ENCODE measurements around the gene STAT5B.
"Not testable (repeated sequence)": the region's sequence is repeated elsewhere in the genome, so short reads cannot be mapped to it uniquely, and the experiment has no call there.

The STAT5B gene

DNA sequence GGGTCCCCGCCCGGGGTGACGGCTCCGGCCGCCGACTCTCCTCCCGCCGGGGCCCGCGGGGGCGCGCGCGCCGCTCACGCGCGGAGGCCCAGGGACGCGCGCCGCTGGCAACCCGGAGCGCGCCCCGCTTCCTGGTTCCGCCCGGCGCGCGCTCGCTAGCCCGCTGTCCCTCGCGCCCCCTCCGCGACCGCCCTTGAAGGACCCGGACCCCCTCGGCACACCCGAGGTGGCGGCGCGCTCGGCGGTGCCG is at the start of gene STAT5B:
Gene STAT5B (minus strand): TSS at position 33 of the 250 bp plus-strand sequence. CDS start 44,264 bp downstream, outside the sequence.
- Histone ChIP-seq H3K27ac (ENCODE audit: low read depth, low read length) (peak within 1 kb of the TSS; percentile 83), H3K36me3 (ENCODE audit: control insufficient read depth in 1 of 2, insufficient read depth in 2 of 2, low read length in 2 of 2) (no peaks in the 10 kb centered on the region), H3K9ac (ENCODE audit: low read depth in 1 of 2, low read length in 2 of 2) (peak within 1 kb of the TSS; percentile 83 to 90), H3K9me3 (ENCODE audit: control insufficient read depth in 1 of 2, low read length in 2 of 2) (no peaks in the 10 kb centered on the region), H3K4me3 (ENCODE audit: low read depth in 1 of 2, low read length in 2 of 2) (peak within 1 kb of the TSS; percentile 81 to 84), H3K4me1 (ENCODE audit: control insufficient read depth in 1 of 2, insufficient read depth in 2 of 2, low read length in 2 of 2) (peaks cover 16 to 17% of the 10 kb centered on the region in 2 donors), H3K27me3 (ENCODE audit: control insufficient read depth in 1 of 2, insufficient read depth in 2 of 2, low read length in 2 of 2) (no peaks in the 10 kb centered on the region)

DNA sequence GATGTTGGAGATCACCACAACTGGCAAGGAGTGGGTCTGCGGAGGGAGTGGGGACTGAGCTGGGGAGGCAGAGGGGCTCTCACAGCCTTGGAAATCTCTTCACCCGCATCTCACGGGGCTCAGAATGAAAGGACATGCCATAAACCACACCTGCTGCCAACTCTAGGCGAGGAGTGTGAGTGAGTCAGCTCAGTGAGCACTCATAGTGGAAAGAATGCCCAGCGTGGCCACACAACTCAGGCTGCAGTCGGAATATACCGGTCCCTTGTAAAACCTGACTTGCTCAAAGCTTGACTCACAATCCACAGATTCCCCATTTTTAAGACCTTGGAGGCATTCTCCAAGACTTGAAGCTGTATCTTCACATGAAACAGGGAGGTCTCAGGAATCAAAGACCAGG is 48.8 kb upstream of the STAT5B start:
- H3K27ac ChIP-seq (ENCODE audit: low read depth, low read length): no peak overlapping the region
- no peaks in the 10 kb centered on the region for H3K9me3 ChIP-seq (ENCODE audit: control insufficient read depth in 1 of 2, low read length in 2 of 2)
- H3K4me1 ChIP-seq (ENCODE audit: control insufficient read depth in 1 of 2, insufficient read depth in 2 of 2, low read length in 2 of 2): peaks cover 8% of the 10 kb centered on the region in 2 donors
- peaks cover 52 to 70% of the 10 kb centered on the region in 2 donors for H3K36me3 ChIP-seq (ENCODE audit: control insufficient read depth in 1 of 2, insufficient read depth in 2 of 2, low read length in 2 of 2)
- H3K9ac ChIP-seq (ENCODE audit: low read depth in 1 of 2, low read length in 2 of 2): no peak overlapping the region
- no peaks in the 10 kb centered on the region for H3K27me3 ChIP-seq (ENCODE audit: control insufficient read depth in 1 of 2, insufficient read depth in 2 of 2, low read length in 2 of 2)
- H3K4me3 ChIP-seq (ENCODE audit: low read depth in 1 of 2, low read length in 2 of 2): no peak overlapping the region

DNA sequence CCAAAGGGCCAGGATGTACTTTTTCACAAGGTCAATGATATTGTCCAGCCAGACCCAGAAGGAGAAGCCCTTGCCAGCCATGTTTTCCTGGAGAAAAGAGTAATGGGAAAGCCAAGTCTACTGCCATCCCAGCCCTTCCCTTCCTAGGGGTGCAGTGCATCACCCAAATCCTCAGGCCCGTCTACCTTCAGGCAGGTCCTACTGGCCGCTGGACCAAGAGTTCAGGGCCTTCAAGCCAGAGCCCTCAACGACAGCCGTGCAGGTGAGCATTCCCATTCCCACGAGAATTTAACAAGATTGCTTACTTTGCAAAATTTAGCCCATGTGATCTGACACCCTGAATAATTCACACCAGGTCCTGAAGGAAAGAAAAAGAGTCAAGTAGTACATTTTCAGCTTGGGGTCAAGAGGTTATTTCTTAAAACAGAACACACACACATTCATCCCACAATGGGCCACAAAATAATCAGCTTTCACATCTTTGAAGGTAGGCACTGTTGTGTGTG is 47.1 kb upstream of the STAT5B start:
- H3K4me3 ChIP-seq (ENCODE audit: low read depth in 1 of 2, low read length in 2 of 2): no peak overlapping the region

GRCh38 chr17:42322382-42323267 is 46.4 kb upstream of the STAT5B start:
- Histone ChIP-seq H3K36me3 (ENCODE audit: control insufficient read depth in 1 of 2, insufficient read depth in 2 of 2, low read length in 2 of 2) (peaks cover 55 to 75% of the 10 kb centered on the region in 2 donors), H3K4me3 (ENCODE audit: low read depth in 1 of 2, low read length in 2 of 2) (no peak overlapping the region), H3K9ac (ENCODE audit: low read depth in 1 of 2, low read length in 2 of 2) (no peak overlapping the region), H3K27ac (ENCODE audit: low read depth, low read length) (no peak overlapping the region), H3K4me1 (ENCODE audit: control insufficient read depth in 1 of 2, insufficient read depth in 2 of 2, low read length in 2 of 2) (peaks cover 0 to 3% of the 10 kb centered on the region in 2 donors), H3K27me3 (ENCODE audit: control insufficient read depth in 1 of 2, insufficient read depth in 2 of 2, low read length in 2 of 2) (no peaks in the 10 kb centered on the region), H3K9me3 (ENCODE audit: control insufficient read depth in 1 of 2, low read length in 2 of 2) (no peaks in the 10 kb centered on the region)

More for the DNA sequence above, 47.1 kb upstream of the STAT5B start:
- H3K36me3 ChIP-seq (ENCODE audit: control insufficient read depth in 1 of 2, insufficient read depth in 2 of 2, low read length in 2 of 2): peaks cover 53 to 70% of the 10 kb centered on the region in 2 donors
- H3K9me3 ChIP-seq (ENCODE audit: control insufficient read depth in 1 of 2, low read length in 2 of 2): no peaks in the 10 kb centered on the region
- H3K4me1 ChIP-seq (ENCODE audit: control insufficient read depth in 1 of 2, insufficient read depth in 2 of 2, low read length in 2 of 2): peaks cover 0 to 3% of the 10 kb centered on the region in 2 donors
- H3K27ac ChIP-seq (ENCODE audit: low read depth, low read length): no peak overlapping the region
- H3K9ac ChIP-seq (ENCODE audit: low read depth in 1 of 2, low read length in 2 of 2): no peak overlapping the region
- no peaks in the 10 kb centered on the region for H3K27me3 ChIP-seq (ENCODE audit: control insufficient read depth in 1 of 2, insufficient read depth in 2 of 2, low read length in 2 of 2)

DNA sequence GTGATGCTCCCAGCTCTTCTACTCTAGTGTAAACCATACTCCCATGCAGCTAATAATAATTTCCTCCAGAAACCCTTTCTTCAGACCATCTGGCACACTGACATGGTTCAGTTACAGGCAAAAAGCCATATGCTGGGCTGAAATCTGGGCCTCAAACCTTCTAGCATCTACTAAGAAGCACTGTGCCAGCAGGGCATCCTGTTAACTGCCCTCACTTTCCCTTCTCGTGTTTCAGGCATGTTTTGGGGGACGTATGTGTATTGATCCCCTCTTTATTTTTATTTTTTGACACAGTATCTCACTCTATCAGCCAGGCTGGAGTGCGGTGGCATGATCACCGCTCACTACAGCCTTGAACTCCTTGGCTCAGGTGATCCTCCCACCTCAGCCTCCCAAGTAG is 45.4 kb upstream of the STAT5B start:
- no peak overlapping the region for H3K4me3 ChIP-seq (ENCODE audit: low read depth in 1 of 2, low read length in 2 of 2)
- peaks cover 0 to 3% of the 10 kb centered on the region in 2 donors for H3K4me1 ChIP-seq (ENCODE audit: control insufficient read depth in 1 of 2, insufficient read depth in 2 of 2, low read length in 2 of 2)
- no peaks in the 10 kb centered on the region for H3K9me3 ChIP-seq (ENCODE audit: control insufficient read depth in 1 of 2, low read length in 2 of 2)
- H3K9ac ChIP-seq (ENCODE audit: low read depth in 1 of 2, low read length in 2 of 2): no peak overlapping the region
- no peaks in the 10 kb centered on the region for H3K27me3 ChIP-seq (ENCODE audit: control insufficient read depth in 1 of 2, insufficient read depth in 2 of 2, low read length in 2 of 2)
- H3K36me3 ChIP-seq (ENCODE audit: control insufficient read depth in 1 of 2, insufficient read depth in 2 of 2, low read length in 2 of 2): peaks cover 57 to 76% of the 10 kb centered on the region in 2 donors
- H3K27ac ChIP-seq (ENCODE audit: low read depth, low read length): no peak overlapping the region

DNA sequence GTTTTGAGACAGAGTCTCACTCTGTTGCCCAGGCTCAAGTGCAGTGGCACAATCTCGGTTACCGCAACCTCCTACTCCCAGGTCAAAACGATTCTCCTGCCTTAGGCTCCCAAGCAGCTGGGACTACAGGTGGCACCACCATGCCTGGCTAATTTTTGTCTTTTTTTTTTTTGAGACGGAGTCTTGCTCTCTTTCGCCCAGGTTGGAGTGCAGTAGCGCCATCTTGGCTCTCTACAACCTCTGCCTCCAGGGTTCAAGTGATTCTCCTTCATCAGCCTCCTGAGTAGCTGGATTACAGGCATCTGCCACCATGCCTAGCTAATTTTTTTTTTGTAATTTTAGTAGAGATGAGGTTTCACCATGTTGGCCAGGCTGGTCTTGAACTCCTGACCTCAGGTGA is 41.8 kb upstream of the STAT5B start:
- not testable (repeated sequence) for H3K4me1 ChIP-seq (ENCODE audit: control insufficient read depth in 1 of 2, insufficient read depth in 2 of 2, low read length in 2 of 2); H3K9ac ChIP-seq (ENCODE audit: low read depth in 1 of 2, low read length in 2 of 2); H3K27me3 ChIP-seq (ENCODE audit: control insufficient read depth in 1 of 2, insufficient read depth in 2 of 2, low read length in 2 of 2); H3K27ac ChIP-seq (ENCODE audit: low read depth, low read length); H3K9me3 ChIP-seq (ENCODE audit: control insufficient read depth in 1 of 2, low read length in 2 of 2); H3K4me3 ChIP-seq (ENCODE audit: low read depth in 1 of 2, low read length in 2 of 2)
- H3K36me3 ChIP-seq (ENCODE audit: control insufficient read depth in 1 of 2, insufficient read depth in 2 of 2, low read length in 2 of 2): peaks cover 56 to 78% of the 10 kb centered on the region in 2 donors

DNA sequence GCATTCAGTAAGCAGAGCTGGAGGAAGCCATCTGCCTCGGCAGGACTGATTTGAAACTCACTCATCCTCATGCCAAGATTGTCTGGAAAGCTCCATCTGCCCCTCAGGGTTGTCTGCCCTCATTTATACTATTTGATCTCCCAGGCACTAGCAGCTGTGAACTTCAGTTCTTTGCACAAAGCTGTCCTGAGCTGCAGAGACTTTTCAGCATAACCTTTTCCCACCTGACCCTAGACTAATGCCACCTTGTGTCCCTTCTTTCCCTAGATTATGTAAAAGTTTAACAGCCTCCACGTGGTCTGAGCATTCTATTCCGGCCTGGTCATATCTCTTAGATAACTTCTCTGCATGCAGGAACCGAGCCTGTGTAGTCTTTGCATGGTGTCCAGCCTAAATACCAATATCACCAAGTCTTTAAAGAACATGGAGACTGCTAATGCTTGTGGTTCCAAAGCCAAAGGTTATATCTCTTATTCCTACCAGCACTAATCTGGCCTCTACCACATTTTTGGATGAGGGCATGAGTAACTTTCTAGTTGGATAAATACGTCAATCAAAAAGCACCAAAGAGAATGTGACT is 41.2 kb upstream of the STAT5B start:
- Histone ChIP-seq H3K9me3 (ENCODE audit: control insufficient read depth in 1 of 2, low read length in 2 of 2) (no peaks in the 10 kb centered on the region), H3K27me3 (ENCODE audit: control insufficient read depth in 1 of 2, insufficient read depth in 2 of 2, low read length in 2 of 2) (no peaks in the 10 kb centered on the region), H3K27ac (ENCODE audit: low read depth, low read length) (no peak overlapping the region), H3K4me3 (ENCODE audit: low read depth in 1 of 2, low read length in 2 of 2) (no peak overlapping the region), H3K9ac (ENCODE audit: low read depth in 1 of 2, low read length in 2 of 2) (no peak overlapping the region), H3K4me1 (ENCODE audit: control insufficient read depth in 1 of 2, insufficient read depth in 2 of 2, low read length in 2 of 2) (peaks cover 0 to 4% of the 10 kb centered on the region in 2 donors), H3K36me3 (ENCODE audit: control insufficient read depth in 1 of 2, insufficient read depth in 2 of 2, low read length in 2 of 2) (peaks cover 55 to 75% of the 10 kb centered on the region in 2 donors)

DNA sequence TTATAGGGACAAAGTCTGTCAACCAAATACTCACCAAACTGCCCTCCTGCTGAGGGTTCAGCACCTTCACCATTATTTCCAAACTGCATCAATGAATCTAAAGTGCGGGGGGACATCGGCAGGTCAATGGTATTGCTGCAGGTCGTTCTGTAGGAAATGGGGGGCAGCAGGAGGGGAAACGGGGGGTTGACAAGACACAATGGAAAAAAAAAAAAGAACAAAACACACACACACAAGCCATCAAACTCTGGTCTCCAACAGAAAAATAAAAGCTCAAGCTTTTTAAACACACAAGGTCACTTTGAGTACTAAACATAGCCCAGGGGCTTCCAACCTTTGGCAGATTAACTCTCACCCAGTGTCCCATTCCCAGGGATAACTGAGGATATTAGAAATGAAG is 40.6 kb upstream of the STAT5B start:
- Histone ChIP-seq H3K4me3 (ENCODE audit: low read depth in 1 of 2, low read length in 2 of 2) (no peak overlapping the region), H3K36me3 (ENCODE audit: control insufficient read depth in 1 of 2, insufficient read depth in 2 of 2, low read length in 2 of 2) (peaks cover 49 to 69% of the 10 kb centered on the region in 2 donors), H3K9ac (ENCODE audit: low read depth in 1 of 2, low read length in 2 of 2) (no peak overlapping the region), H3K9me3 (ENCODE audit: control insufficient read depth in 1 of 2, low read length in 2 of 2) (no peaks in the 10 kb centered on the region), H3K27me3 (ENCODE audit: control insufficient read depth in 1 of 2, insufficient read depth in 2 of 2, low read length in 2 of 2) (no peaks in the 10 kb centered on the region), H3K27ac (ENCODE audit: low read depth, low read length) (no peak overlapping the region), H3K4me1 (ENCODE audit: control insufficient read depth in 1 of 2, insufficient read depth in 2 of 2, low read length in 2 of 2) (peaks cover 0 to 10% of the 10 kb centered on the region in 2 donors)

DNA sequence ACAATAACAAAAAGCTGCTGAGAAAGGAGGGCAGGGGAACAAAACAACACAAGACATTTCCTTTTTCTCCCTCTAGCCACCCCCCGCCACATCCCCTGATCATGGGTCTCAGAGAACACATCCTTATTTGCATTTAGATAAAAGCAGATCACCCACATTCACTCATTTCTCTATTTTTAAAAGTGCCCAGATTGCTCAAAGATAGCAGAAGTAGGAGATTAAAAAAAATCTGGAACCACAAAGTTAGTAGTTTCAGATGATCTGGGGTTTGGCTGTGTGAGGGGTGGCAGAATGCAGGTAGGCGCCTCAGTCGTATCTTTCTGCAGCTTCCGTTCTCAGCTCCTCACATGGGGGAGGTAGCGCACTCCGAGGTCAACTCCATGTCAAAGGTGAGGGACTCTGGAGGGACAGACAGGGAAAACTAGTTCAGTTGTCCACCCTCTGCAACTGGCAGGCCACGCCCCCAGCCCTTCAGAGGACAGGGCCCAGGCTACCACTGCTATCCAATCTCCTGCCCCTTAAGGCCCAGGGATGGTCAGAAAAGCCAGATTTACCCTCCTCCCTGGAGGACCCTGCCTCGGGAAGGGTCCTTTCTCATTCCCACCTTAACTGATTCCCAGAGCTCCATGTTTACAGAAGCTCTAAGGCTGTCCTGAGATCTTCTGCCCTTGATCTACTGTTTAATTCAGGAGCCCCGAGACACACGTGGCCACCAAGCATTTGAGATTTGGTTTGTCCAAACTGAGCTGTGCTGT is 39.4 kb upstream of the STAT5B start:
- peaks cover 53 to 67% of the 10 kb centered on the region in 2 donors for H3K36me3 ChIP-seq (ENCODE audit: control insufficient read depth in 1 of 2, insufficient read depth in 2 of 2, low read length in 2 of 2)

More for the DNA sequence above, 39.4 kb upstream of the STAT5B start:
- Histone ChIP-seq H3K9ac (ENCODE audit: low read depth in 1 of 2, low read length in 2 of 2) (no peak overlapping the region), H3K9me3 (ENCODE audit: control insufficient read depth in 1 of 2, low read length in 2 of 2) (no peaks in the 10 kb centered on the region), H3K4me1 (ENCODE audit: control insufficient read depth in 1 of 2, insufficient read depth in 2 of 2, low read length in 2 of 2) (peaks cover 8 to 11% of the 10 kb centered on the region in 2 donors), H3K27ac (ENCODE audit: low read depth, low read length) (no peak overlapping the region), H3K4me3 (ENCODE audit: low read depth in 1 of 2, low read length in 2 of 2) (no peak overlapping the region), H3K27me3 (ENCODE audit: control insufficient read depth in 1 of 2, insufficient read depth in 2 of 2, low read length in 2 of 2) (no peaks in the 10 kb centered on the region)

All from duodenal mucosa (tissue), 2 donors.